ENCODE data around the gene SCMH1. TPM values are rescaled to one million over a fixed set of nuclear protein-coding genes. Genes with fewer than 3 reads are reported as not detected.
"Not testable (repeated sequence)": the region's sequence is repeated elsewhere in the genome, so short reads cannot be mapped to it uniquely, and the experiment has no call there.

Gene SCMH1
- total RNA-seq, 1 donor from 2014 or later, result 22.5 TPM

GRCh38 chr1:41158147-41158875 lies 83.8 kb downstream of the SCMH1 start:
- no peak for DNase-seq (ENCODE audit: extremely low read depth, low read depth, low spot score)

GRCh38 chr1:41155105-41155504 lies 87.0 kb downstream of the SCMH1 start:
- DNase-seq (ENCODE audit: extremely low read depth, low read depth, low spot score), result no peak

GRCh38 chr1:41153750-41154274 lies 88.3 kb downstream of the SCMH1 start:
- DNase-seq (ENCODE audit: extremely low read depth, low read depth, low spot score), result no peak

GRCh38 chr1:41152622-41153044 lies 89.5 kb downstream of the SCMH1 start:
- DNase-seq (ENCODE audit: extremely low read depth, low read depth, low spot score), result no peak

GRCh38 chr1:41151846-41152245 lies 90.3 kb downstream of the SCMH1 start:
- DNase-seq (ENCODE audit: extremely low read depth, low read depth, low spot score), result no peak

GRCh38 chr1:41149570-41149969 lies 92.5 kb downstream of the SCMH1 start:
- DNase-seq (ENCODE audit: extremely low read depth, low read depth, low spot score), result no peak

- DNase-seq (ENCODE audit: extremely low read depth, low read depth, low spot score), result no peak
These were observed 97.8 kb downstream of the SCMH1 start for GRCh38 chr1:41144285-41144684.

GRCh38 chr1:41138549-41138948 lies 103.6 kb downstream of the SCMH1 start:
- DNase-seq (ENCODE audit: extremely low read depth, low read depth, low spot score), result no peak

- DNase-seq (ENCODE audit: extremely low read depth, low read depth, low spot score), result no peak
These were observed 106.7 kb downstream of the SCMH1 start for GRCh38 chr1:41135196-41135947.

- not testable (repeated sequence) for DNase-seq (ENCODE audit: extremely low read depth, low read depth, low spot score)
These were observed 107.8 kb downstream of the SCMH1 start for GRCh38 chr1:41134325-41134724.

GRCh38 chr1:41122851-41123518 lies 119.1 kb downstream of the SCMH1 start:
- DNase-seq (ENCODE audit: extremely low read depth, low read depth, low spot score), result peak; percentile 27

GRCh38 chr1:41122148-41122547 lies 120.0 kb downstream of the SCMH1 start:
- no peak for DNase-seq (ENCODE audit: extremely low read depth, low read depth, low spot score)

- no peak for DNase-seq (ENCODE audit: extremely low read depth, low read depth, low spot score)
These were observed 123.5 kb downstream of the SCMH1 start for GRCh38 chr1:41118645-41119044.

- not testable (repeated sequence) for DNase-seq (ENCODE audit: extremely low read depth, low read depth, low spot score)
These were observed 124.9 kb downstream of the SCMH1 start for GRCh38 chr1:41117241-41117640.

GRCh38 chr1:41110736-41111135 lies 131.4 kb downstream of the SCMH1 start:
- no peak for DNase-seq (ENCODE audit: extremely low read depth, low read depth, low spot score)

GRCh38 chr1:41110286-41110685 lies 131.8 kb downstream of the SCMH1 start:
- DNase-seq (ENCODE audit: extremely low read depth, low read depth, low spot score), result no peak

- peak; percentile 78 for DNase-seq (ENCODE audit: extremely low read depth, low read depth, low spot score)
These were observed 132.6 kb downstream of the SCMH1 start for GRCh38 chr1:41109310-41110197.

- peak; percentile 18 for DNase-seq (ENCODE audit: extremely low read depth, low read depth, low spot score)
These were observed 133.3 kb downstream of the SCMH1 start for GRCh38 chr1:41108696-41109275.

- DNase-seq (ENCODE audit: extremely low read depth, low read depth, low spot score), result no peak
These were observed 138.3 kb downstream of the SCMH1 start for GRCh38 chr1:41103766-41104165.

GRCh38 chr1:41102653-41103052 lies 139.5 kb downstream of the SCMH1 start:
- no peak for DNase-seq (ENCODE audit: extremely low read depth, low read depth, low spot score)
